ENCODE data around the gene RUBCN. TPM values are rescaled to one million over a fixed set of nuclear protein-coding genes. Genes with fewer than 3 reads are reported as not detected.

Gene RUBCN
- total RNA-seq, 1 donor from 2014 or later = 28.2 TPM

- Histone ChIP-seq H3K9ac (ENCODE audit: low read length) (peak overlapping the region; percentile 84), H4K20me1 (ENCODE audit: insufficient read depth, low read length) (peaks cover 31% of the 10 kb centered on the region)
These were observed 12.1 kb upstream of the RUBCN start for GRCh38 chr3:197748597-197749314.

GRCh38 chr3:197746801-197747237, 10.1 kb upstream of the RUBCN start:
- no peak overlapping the region for H3K4me3 Mint-ChIP-seq (ENCODE audit: unreplicated experiment)
- H3K27ac ChIP-seq (ENCODE audit: low read depth, low read length) = no peak overlapping the region
- H3K79me2 ChIP-seq (ENCODE audit: insufficient read depth, low read length) = peaks cover 13% of the 10 kb centered on the region
- H3K36me3 ChIP-seq (ENCODE audit: insufficient read depth, low read length) = no peaks in the 10 kb centered on the region
- no peaks in the 10 kb centered on the region for H3K27me3 ChIP-seq (ENCODE audit: insufficient read depth, low read length)
- peaks cover 14% of the 10 kb centered on the region for H4K20me1 ChIP-seq (ENCODE audit: insufficient read depth, low read length)
- peaks cover 13% of the 10 kb centered on the region for H3K4me1 ChIP-seq (ENCODE audit: insufficient read depth, low read length)
- H3K4me3 ChIP-seq (ENCODE audit: insufficient read depth, low read depth, low read length) = no peak overlapping the region
- FAIRE-seq (no peak), DNase-seq (ENCODE audit: low read depth) (no peak)
- no peak overlapping the region for H3K4me2 ChIP-seq (ENCODE audit: low read length)
- TF ChIP-seq EZH2 (IDR thresholded peaks at IDR 0.05; ENCODE audit: insufficient read depth, low read length) (no peak), CTCF (IDR thresholded peaks at IDR 0.05; ENCODE audit: insufficient read depth, low read depth, low read length) (no peak)
- H3K9me3 ChIP-seq (ENCODE audit: insufficient read depth, low read depth, low read length) = no peaks in the 10 kb centered on the region
- no peaks in the 10 kb centered on the region for H3K4me1 Mint-ChIP-seq (ENCODE audit: low read depth, unreplicated experiment)
- no peaks in the 10 kb centered on the region for H3K9me3 Mint-ChIP-seq (ENCODE audit: unreplicated experiment)
- H3K9ac ChIP-seq (ENCODE audit: low read length) = no peak overlapping the region
- H3K27ac Mint-ChIP-seq (ENCODE audit: unreplicated experiment) = no peak overlapping the region
- H2AFZ ChIP-seq (ENCODE audit: low read depth, low read length) = no peak overlapping the region
- no peaks in the 10 kb centered on the region for H3K36me3 Mint-ChIP-seq (ENCODE audit: low read depth, unreplicated experiment)
- no peaks in the 10 kb centered on the region for H3K27me3 Mint-ChIP-seq (ENCODE audit: low read depth, unreplicated experiment)

More at GRCh38 chr3:197748597-197749314, 12.1 kb upstream of the RUBCN start:
- Mint-ChIP-seq H3K27me3 (ENCODE audit: low read depth, unreplicated experiment) (no peaks in the 10 kb centered on the region), H3K27ac (ENCODE audit: unreplicated experiment) (peak overlapping the region; percentile 89), H3K9me3 (ENCODE audit: unreplicated experiment) (no peaks in the 10 kb centered on the region), H3K4me3 (ENCODE audit: unreplicated experiment) (peak overlapping the region; percentile 93), H3K4me1 (ENCODE audit: low read depth, unreplicated experiment) (peaks cover 12% of the 10 kb centered on the region), H3K36me3 (ENCODE audit: low read depth, unreplicated experiment) (no peaks in the 10 kb centered on the region)
- Histone ChIP-seq H3K79me2 (ENCODE audit: insufficient read depth, low read length) (peaks cover 33% of the 10 kb centered on the region), H3K27ac (ENCODE audit: low read depth, low read length) (peak overlapping the region; percentile 87), H3K27me3 (ENCODE audit: insufficient read depth, low read length) (no peaks in the 10 kb centered on the region), H3K4me3 (ENCODE audit: insufficient read depth, low read depth, low read length) (peak overlapping the region; percentile 91), H3K9me3 (ENCODE audit: insufficient read depth, low read depth, low read length) (no peaks in the 10 kb centered on the region), H3K4me2 (ENCODE audit: low read length) (peak overlapping the region; percentile 85), H2AFZ (ENCODE audit: low read depth, low read length) (peak overlapping the region; percentile 95), H3K4me1 (ENCODE audit: insufficient read depth, low read length) (peaks cover 17% of the 10 kb centered on the region), H3K36me3 (ENCODE audit: insufficient read depth, low read length) (no peaks in the 10 kb centered on the region)
- no peak for TF ChIP-seq CTCF (IDR thresholded peaks at IDR 0.05; ENCODE audit: insufficient read depth, low read depth, low read length)
- no peak for TF ChIP-seq EZH2 (IDR thresholded peaks at IDR 0.05; ENCODE audit: insufficient read depth, low read length)
- DNase-seq (ENCODE audit: low read depth) = peak; percentile 30
- FAIRE-seq = peak; percentile 20

- Mint-ChIP-seq H3K36me3 (ENCODE audit: low read depth, unreplicated experiment) (no peaks in the 10 kb centered on the region), H3K4me3 (ENCODE audit: unreplicated experiment) (no peak overlapping the region), H3K27ac (ENCODE audit: unreplicated experiment) (no peak overlapping the region), H3K9me3 (ENCODE audit: unreplicated experiment) (no peaks in the 10 kb centered on the region), H3K27me3 (ENCODE audit: low read depth, unreplicated experiment) (no peaks in the 10 kb centered on the region), H3K4me1 (ENCODE audit: low read depth, unreplicated experiment) (no peaks in the 10 kb centered on the region)
- Histone ChIP-seq H3K79me2 (ENCODE audit: insufficient read depth, low read length) (peaks cover 7% of the 10 kb centered on the region), H3K4me3 (ENCODE audit: insufficient read depth, low read depth, low read length) (no peak overlapping the region), H3K4me2 (ENCODE audit: low read length) (no peak overlapping the region), H3K9ac (ENCODE audit: low read length) (no peak overlapping the region), H3K36me3 (ENCODE audit: insufficient read depth, low read length) (no peaks in the 10 kb centered on the region), H3K27me3 (ENCODE audit: insufficient read depth, low read length) (no peaks in the 10 kb centered on the region), H3K4me1 (ENCODE audit: insufficient read depth, low read length) (peaks cover 8% of the 10 kb centered on the region), H4K20me1 (ENCODE audit: insufficient read depth, low read length) (peaks cover 8% of the 10 kb centered on the region), H3K27ac (ENCODE audit: low read depth, low read length) (no peak overlapping the region), H3K9me3 (ENCODE audit: insufficient read depth, low read depth, low read length) (no peaks in the 10 kb centered on the region), H2AFZ (ENCODE audit: low read depth, low read length) (no peak overlapping the region)
- FAIRE-seq = no peak
- TF ChIP-seq EZH2 (IDR thresholded peaks at IDR 0.05; ENCODE audit: insufficient read depth, low read length) (no peak), CTCF (IDR thresholded peaks at IDR 0.05; ENCODE audit: insufficient read depth, low read depth, low read length) (no peak)
- DNase-seq (ENCODE audit: low read depth) = no peak
These were observed 9.5 kb upstream of the RUBCN start for GRCh38 chr3:197746209-197746608.

Measured in astrocyte (in vitro differentiated cells and primary cell).